ENCODE measurements around the gene ATP6V1A. TPM values are rescaled to one million over a fixed set of nuclear protein-coding genes. Genes with fewer than 3 reads are reported as not detected.
A peak's percentile ranks its signal among the peaks of the same experiment; 100 is the strongest.

Gene ATP6V1A
- total RNA-seq, 2 experiments from 2014 or later, result 45.2 to 48.3 TPM

GRCh38 chr3:113825090-113825489 lies 78.3 kb downstream of the ATP6V1A start:
- Mint-ChIP-seq H3K36me3 (ENCODE audit: low read depth) (no peaks in the 10 kb centered on the region), H3K27ac (no peak overlapping the region), H3K27me3 (no peaks in the 10 kb centered on the region), H3K4me3 (no peak overlapping the region), H3K9me3 (ENCODE audit: low read depth) (no peaks in the 10 kb centered on the region), H3K4me1 (peaks cover 6% of the 10 kb centered on the region)
- intact Hi-C loops (cut with DNase I, micrococcal nuclease), result no loop called here
- CTCF ChIA-PET, result interaction anchor here (0.6 to 1.4 kb wide), 3 partner anchors 10 to 35 kb away, joined by 3 to 4 read pairs (median 3); no protein-coding TSS in a partner anchor
- ATAC-seq (peak; percentile 47), DNase-seq (no peak)
- POLR2A ChIA-PET, result interaction anchor here (0.6 kb wide), 1 partner anchor 35 kb away, joined by 4 read pairs; no protein-coding TSS in a partner anchor

DNA sequence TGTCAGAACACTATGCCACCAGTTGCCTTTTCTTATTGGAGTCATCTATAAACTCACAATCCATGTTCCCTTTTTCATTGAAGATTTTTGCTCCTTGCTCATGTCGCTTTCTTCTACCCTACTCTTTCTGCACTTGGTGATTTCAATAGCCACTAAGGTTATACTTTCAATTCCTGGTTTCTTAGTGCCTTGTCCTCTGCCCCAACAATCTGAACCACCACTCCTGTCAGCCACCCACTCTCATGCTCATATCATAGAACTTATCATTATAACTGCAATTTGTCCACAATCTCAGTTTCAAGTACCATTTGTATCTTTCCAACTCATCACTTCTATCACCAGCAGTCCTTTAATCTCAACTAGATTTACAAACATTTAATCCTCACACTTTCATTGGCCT lies 81.8 kb downstream of the ATP6V1A start:
- Mint-ChIP-seq H3K27ac (no peak overlapping the region), H3K27me3 (no peaks in the 10 kb centered on the region), H3K4me1 (peaks cover 6% of the 10 kb centered on the region), H3K9me3 (ENCODE audit: low read depth) (peaks cover 9% of the 10 kb centered on the region), H3K4me3 (no peak overlapping the region), H3K36me3 (ENCODE audit: low read depth) (no peaks in the 10 kb centered on the region)
- DNase-seq (no peak), ATAC-seq (no peak)
- POLR2A ChIA-PET, result no interaction called here
- CTCF ChIA-PET, result no interaction called here
- intact Hi-C loops (cut with DNase I, micrococcal nuclease), result no loop called here

- Mint-ChIP-seq H3K36me3 (ENCODE audit: low read depth) (no peaks in the 10 kb centered on the region), H3K4me1 (peaks cover 6% of the 10 kb centered on the region), H3K9me3 (ENCODE audit: low read depth) (peaks cover 9% of the 10 kb centered on the region), H3K27ac (no peak overlapping the region), H3K4me3 (no peak overlapping the region), H3K27me3 (no peaks in the 10 kb centered on the region)
- intact Hi-C loops (cut with DNase I, micrococcal nuclease), result no loop called here
- CTCF ChIA-PET, result interaction anchor here (1.0 kb wide), 1 partner anchor 93 kb away, joined by 3 read pairs; no protein-coding TSS in a partner anchor
- no peak for DNase-seq
- POLR2A ChIA-PET, result no interaction called here
- no peak for ATAC-seq
Observed at GRCh38 chr3:113829576-113830354, 82.9 kb downstream of the ATP6V1A start.

- H3K9me3 Mint-ChIP-seq (ENCODE audit: low read depth), result peaks cover 9% of the 10 kb centered on the region
- H3K27me3 Mint-ChIP-seq, result no peaks in the 10 kb centered on the region
- no peaks in the 10 kb centered on the region for H3K4me1 Mint-ChIP-seq
- ChIA-PET CTCF (no interaction called here), POLR2A (no interaction called here)
- no peak for ATAC-seq
- H3K4me3 Mint-ChIP-seq, result no peak overlapping the region
- no peaks in the 10 kb centered on the region for H3K36me3 Mint-ChIP-seq (ENCODE audit: low read depth)
- intact Hi-C loops (cut with DNase I, micrococcal nuclease), result no loop called here
- no peak for DNase-seq
- no peak overlapping the region for H3K27ac Mint-ChIP-seq
Observed at GRCh38 chr3:113831103-113831355, 84.2 kb downstream of the ATP6V1A start.

DNA sequence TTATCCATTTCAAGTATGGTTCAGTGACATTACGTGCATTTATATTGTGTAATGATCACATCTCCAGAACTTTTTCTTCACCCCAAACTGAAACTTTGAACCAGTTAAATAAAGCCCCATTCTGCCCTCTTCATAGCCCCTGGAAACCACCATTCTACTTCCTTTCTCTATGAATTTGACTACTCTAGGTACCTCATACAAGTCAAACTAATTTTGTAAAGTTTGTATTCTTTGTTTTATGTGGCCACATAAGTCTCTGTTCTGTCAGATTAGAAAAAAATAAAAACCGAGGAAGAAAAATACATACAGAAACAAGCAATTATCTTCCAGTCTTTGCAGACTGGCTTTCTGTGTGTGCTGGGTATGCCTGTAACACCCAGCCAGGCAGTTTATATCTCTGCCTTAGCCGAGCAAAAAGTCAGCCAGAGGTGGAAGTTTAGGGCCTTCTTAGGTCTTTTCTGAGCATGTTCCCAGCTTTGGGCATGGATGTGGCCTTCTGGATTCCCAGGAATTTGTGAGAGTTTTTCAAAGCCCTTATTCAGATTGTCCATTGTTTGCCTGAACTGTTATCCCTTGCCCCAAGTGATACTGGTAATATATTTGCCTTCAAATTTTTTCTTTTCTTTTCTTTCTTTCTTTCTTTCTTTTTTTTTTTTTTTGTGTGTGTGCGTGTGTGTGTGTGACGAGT lies 85.8 kb downstream of the ATP6V1A start:
- Mint-ChIP-seq H3K4me1 (no peaks in the 10 kb centered on the region), H3K4me3 (no peak overlapping the region), H3K27ac (no peak overlapping the region), H3K9me3 (ENCODE audit: low read depth) (peaks cover 9% of the 10 kb centered on the region), H3K36me3 (ENCODE audit: low read depth) (no peaks in the 10 kb centered on the region), H3K27me3 (no peaks in the 10 kb centered on the region)
- DNase-seq, result no peak
- ChIA-PET POLR2A (no interaction called here), CTCF (interaction anchor here (3.2 kb wide), 1 partner anchor 12 kb away, joined by 12 read pairs; no protein-coding TSS in a partner anchor)
- intact Hi-C loops (cut with DNase I, micrococcal nuclease), result no loop called here
- peak; percentile 47 for ATAC-seq

DNA sequence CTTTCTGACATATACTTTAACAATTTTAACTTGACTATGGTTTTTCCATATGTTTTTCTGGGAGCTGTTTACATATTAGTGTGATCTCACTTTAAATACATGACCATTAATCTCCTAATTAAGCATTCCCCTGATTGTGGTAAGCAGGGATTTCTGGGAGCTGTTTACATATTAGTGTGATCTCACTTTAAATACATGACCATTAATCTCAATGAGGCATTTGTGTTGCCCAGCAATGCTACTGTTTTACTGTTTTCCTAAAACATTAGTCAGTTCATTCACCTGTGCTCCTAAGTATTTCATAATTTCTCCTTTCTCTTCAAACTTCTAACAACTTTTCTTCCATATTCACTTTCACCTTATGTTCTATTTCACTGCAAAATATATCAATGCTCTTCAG lies 88.1 kb downstream of the ATP6V1A start:
- Mint-ChIP-seq H3K27me3 (peaks cover 3% of the 10 kb centered on the region), H3K4me3 (no peak overlapping the region), H3K27ac (no peak overlapping the region), H3K36me3 (ENCODE audit: low read depth) (no peaks in the 10 kb centered on the region), H3K9me3 (ENCODE audit: low read depth) (peaks cover 9% of the 10 kb centered on the region), H3K4me1 (peaks cover 8% of the 10 kb centered on the region)
- no peak for DNase-seq
- ChIA-PET POLR2A (interaction anchor here (0.6 kb wide), 1 partner anchor 116 kb away, joined by 3 read pairs; no protein-coding TSS in a partner anchor), CTCF (interaction anchor here (0.6 to 3.2 kb wide), 8 partner anchors 9 to 1092 kb away, joined by 3 to 12 read pairs (median 3); no protein-coding TSS in a partner anchor)
- intact Hi-C loops (cut with DNase I, micrococcal nuclease), result loop anchor here (5.0 kb wide), 3 partner anchors 98 to 317 kb away; partner anchors contain the start of genes CCDC191 (in 1 of the 2) and QTRT2 (in 1 of the 2)
- ATAC-seq, result no peak

DNA sequence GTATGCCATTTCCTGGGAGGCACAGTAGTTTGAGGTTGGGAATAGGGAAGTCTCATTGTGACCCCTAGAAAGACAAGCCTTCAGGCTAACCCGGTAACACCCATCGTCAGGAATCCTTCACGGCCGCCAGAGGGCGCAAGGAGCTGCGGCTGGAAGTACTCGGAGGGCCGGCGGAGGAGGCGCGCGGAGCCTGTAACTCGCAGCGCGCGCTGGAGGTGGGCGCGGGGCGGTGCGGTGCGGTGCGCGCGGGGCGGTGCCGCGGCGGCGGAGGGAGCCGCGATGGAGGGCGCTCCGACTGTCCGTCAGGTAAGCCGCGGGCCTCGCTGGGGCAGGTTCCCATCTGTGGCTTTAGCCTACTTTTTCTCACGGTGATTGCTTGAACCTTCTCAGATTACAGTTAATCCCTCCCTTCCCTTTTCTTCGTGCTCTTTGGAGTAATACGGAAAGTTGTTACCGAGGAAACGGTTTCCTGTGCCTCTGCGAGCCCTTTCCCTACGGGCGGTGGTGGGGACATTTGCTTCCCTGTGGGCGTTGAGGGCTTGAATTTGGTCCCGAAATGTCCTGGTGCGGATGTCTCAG lies 91.9 kb downstream of the ATP6V1A start, which contains the start of gene GRAMD1C:
Gene GRAMD1C (plus strand): TSS at position 158 of the 579 bp plus-strand sequence. CDS start 122 bp downstream, at position 280.
- DNase-seq, result peak; percentile 92
- no peaks in the 10 kb centered on the region for H3K9me3 Mint-ChIP-seq (ENCODE audit: low read depth)
- ChIA-PET CTCF (interaction anchor here (0.6 to 4.6 kb wide), 12 partner anchors 8 to 656 kb away, joined by 3 to 32 read pairs (median 3); partner anchors contain the start of genes ATP6V1A and NAA50), POLR2A (interaction anchor here (0.6 kb wide), 1 partner anchor 100 kb away, joined by 7 read pairs; no protein-coding TSS in a partner anchor)
- peaks cover 8% of the 10 kb centered on the region for H3K4me1 Mint-ChIP-seq
- peak; percentile 98 for ATAC-seq
- no peaks in the 10 kb centered on the region for H3K36me3 Mint-ChIP-seq (ENCODE audit: low read depth)
- intact Hi-C loops (cut with DNase I, micrococcal nuclease), result loop anchor here (1.0 to 5.0 kb wide), 8 partner anchors 74 to 314 kb away; partner anchors contain the start of genes CCDC191 (in 2 of the 2) and QTRT2 (in 2 of the 2)
- H3K27me3 Mint-ChIP-seq, result peaks cover 3% of the 10 kb centered on the region
- peak within 1 kb of the TSS; percentile 73 for H3K4me3 Mint-ChIP-seq
- no peak within 1 kb of the TSS for H3K27ac Mint-ChIP-seq

GRCh38 chr3:113839551-113839950 lies 92.7 kb downstream of the ATP6V1A start:
- Mint-ChIP-seq H3K27me3 (peaks cover 3% of the 10 kb centered on the region), H3K4me3 (peak overlapping the region; percentile 73), H3K27ac (no peak overlapping the region), H3K4me1 (peaks cover 8% of the 10 kb centered on the region), H3K36me3 (ENCODE audit: low read depth) (no peaks in the 10 kb centered on the region), H3K9me3 (ENCODE audit: low read depth) (no peaks in the 10 kb centered on the region)
- DNase-seq, result no peak
- ChIA-PET POLR2A (interaction anchor here (0.6 kb wide), 1 partner anchor 18 kb away, joined by 6 read pairs; no protein-coding TSS in a partner anchor), CTCF (interaction anchor here (0.6 to 4.6 kb wide), 8 partner anchors 13 to 279 kb away, joined by 3 to 32 read pairs (median 3); partner anchors contain the start of genes ATP6V1A and NAA50)
- intact Hi-C loops (cut with DNase I, micrococcal nuclease), result loop anchor here (2.0 to 5.0 kb wide), 6 partner anchors 73 to 313 kb away; partner anchors contain the start of genes CCDC191 (in 2 of the 2) and QTRT2 (in 2 of the 2)
- ATAC-seq, result no peak

- DNase-seq, result no peak
- intact Hi-C loops (cut with DNase I, micrococcal nuclease), result loop anchor here in 1 of 2 experiments (1.0 to 10.0 kb wide), 4 partner anchors 69 to 1970 kb away; partner anchors contain the start of genes CCDC191 and QTRT2
- Mint-ChIP-seq H3K9me3 (ENCODE audit: low read depth) (no peaks in the 10 kb centered on the region), H3K27me3 (no peaks in the 10 kb centered on the region), H3K36me3 (ENCODE audit: low read depth) (no peaks in the 10 kb centered on the region), H3K27ac (no peak overlapping the region), H3K4me1 (no peaks in the 10 kb centered on the region), H3K4me3 (no peak overlapping the region)
- ChIA-PET CTCF (interaction anchor here (0.7 to 4.2 kb wide), 29 partner anchors 10 to 303 kb away, joined by 3 to 29 read pairs (median 3); partner anchors contain the start of gene CCDC191), POLR2A (no interaction called here)
- ATAC-seq, result no peak
Observed at GRCh38 chr3:113844622-113845222, 97.9 kb downstream of the ATP6V1A start.

- Mint-ChIP-seq H3K36me3 (ENCODE audit: low read depth) (no peaks in the 10 kb centered on the region), H3K4me1 (no peaks in the 10 kb centered on the region), H3K9me3 (ENCODE audit: low read depth) (no peaks in the 10 kb centered on the region), H3K4me3 (no peak overlapping the region), H3K27me3 (no peaks in the 10 kb centered on the region), H3K27ac (no peak overlapping the region)
- DNase-seq (no peak), ATAC-seq (no peak)
- ChIA-PET CTCF (interaction anchor here (0.6 to 4.2 kb wide), 5 partner anchors 9 to 102 kb away, joined by 3 to 29 read pairs (median 3); partner anchors contain the start of gene GRAMD1C), POLR2A (no interaction called here)
- intact Hi-C loops (cut with DNase I, micrococcal nuclease), result loop anchor here in 1 of 2 experiments (10.0 kb wide), 2 partner anchors 568 to 1968 kb away; no protein-coding TSS in a partner anchor
Observed at GRCh38 chr3:113847247-113847646, 100.4 kb downstream of the ATP6V1A start.
